ENCODE data around the gene TMEM130. TPM values are rescaled to one million over a fixed set of nuclear protein-coding genes. Genes with fewer than 3 reads are reported as not detected.
"Not testable (repeated sequence)": the region's sequence is repeated elsewhere in the genome, so short reads cannot be mapped to it uniquely, and the experiment has no call there.

The TMEM130 gene
- total RNA-seq, 1 donor from 2014 or later: not detected

DNA sequence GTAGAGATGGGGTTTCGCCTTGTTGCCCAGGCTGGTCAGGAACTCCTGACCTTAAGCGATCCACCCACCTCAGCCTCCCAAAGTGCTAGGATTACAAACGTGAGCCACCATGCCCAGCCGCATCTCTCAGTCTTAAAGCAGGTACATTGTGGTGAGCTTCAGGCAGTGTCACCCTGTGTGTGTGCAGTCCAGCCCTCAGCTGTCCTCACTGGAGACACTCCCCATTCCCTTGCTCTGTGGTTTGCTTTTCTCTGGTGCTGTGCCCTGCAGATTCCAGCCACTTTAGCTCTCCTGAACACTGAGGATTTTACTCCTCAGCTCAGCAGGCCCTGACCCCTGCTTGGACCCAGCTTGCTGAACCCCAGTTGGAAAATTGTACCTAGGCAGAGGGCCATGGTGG is 14.6 kb upstream of the TMEM130 start:
- Mint-ChIP-seq H3K36me3 (ENCODE audit: low read depth) (peaks cover 38% of the 10 kb centered on the region), H3K9me3 (no peaks in the 10 kb centered on the region), H3K27me3 (no peaks in the 10 kb centered on the region), H3K4me3 (no peak overlapping the region), H3K27ac (peak overlapping the region; percentile 41), H3K4me1 (peaks cover 24% of the 10 kb centered on the region)
- intact Hi-C loops (cut with micrococcal nuclease): no loop called here
- no peak for DNase-seq

DNA sequence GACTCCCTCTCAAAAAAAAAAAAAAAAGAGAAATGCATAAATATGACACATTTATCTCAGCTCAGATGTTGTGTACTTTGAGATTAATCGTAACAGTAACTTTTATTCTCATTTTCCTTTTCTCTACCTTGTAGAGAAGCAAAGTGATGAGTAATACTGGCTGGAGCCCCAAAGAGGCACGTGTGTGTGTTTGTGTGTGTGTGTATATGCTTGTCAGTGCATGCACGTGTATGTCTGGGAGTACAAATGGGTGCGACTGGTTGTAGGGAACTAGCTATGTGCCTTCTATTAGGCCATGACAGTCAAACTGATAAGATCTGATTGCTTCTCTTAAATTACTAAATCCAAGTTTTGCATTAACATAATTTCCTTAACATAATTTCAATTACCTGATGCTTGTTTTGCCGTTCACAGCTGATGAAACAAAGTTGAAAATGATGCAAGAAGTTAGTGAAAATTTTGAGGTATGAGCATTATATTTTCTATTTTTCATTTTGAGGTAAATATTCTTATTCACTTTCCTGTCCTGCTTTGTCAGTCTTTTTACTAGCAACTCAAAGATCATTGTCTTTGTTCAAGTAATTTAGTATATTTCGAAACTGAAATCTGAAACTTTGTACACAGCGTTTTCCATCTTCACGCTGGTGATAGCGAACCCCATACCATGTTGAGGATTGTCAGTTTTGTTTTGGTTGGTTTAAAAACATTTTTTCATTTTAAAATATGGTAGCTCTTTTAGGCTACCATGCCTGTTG is 11.9 kb upstream of the TMEM130 start:
- Mint-ChIP-seq H3K4me3 (no peak overlapping the region), H3K36me3 (ENCODE audit: low read depth) (peaks cover 31% of the 10 kb centered on the region), H3K27ac (peak overlapping the region; percentile 34), H3K27me3 (peaks cover 4% of the 10 kb centered on the region), H3K4me1 (peaks cover 24% of the 10 kb centered on the region), H3K9me3 (no peaks in the 10 kb centered on the region)
- DNase-seq: no peak
- intact Hi-C loops (cut with micrococcal nuclease): no loop called here

DNA sequence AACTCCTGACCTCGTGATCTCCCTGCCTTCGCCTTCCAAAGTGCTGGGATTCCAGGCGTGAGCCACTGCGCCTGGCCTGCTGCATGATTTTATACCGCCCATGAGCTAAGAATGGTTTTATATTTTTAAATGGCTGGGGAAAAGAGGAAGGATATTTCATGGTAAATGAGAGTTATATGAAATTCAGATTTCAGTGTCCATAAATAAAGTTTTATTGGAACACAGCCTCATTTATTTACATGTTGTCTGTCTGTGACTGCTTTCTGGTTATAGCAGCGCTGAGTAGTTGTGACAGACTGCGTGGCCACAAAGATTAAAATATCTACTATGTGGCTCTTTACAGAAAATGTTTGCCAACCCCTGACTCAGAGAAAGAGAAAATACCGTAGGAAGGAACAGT is 10.7 kb upstream of the TMEM130 start:
- peaks cover 24% of the 10 kb centered on the region for H3K4me1 Mint-ChIP-seq

GRCh38 chr7:98879979-98880315 is 10.1 kb upstream of the TMEM130 start:
- peak overlapping the region; percentile 94 for H3K27ac Mint-ChIP-seq
- intact Hi-C loops (cut with micrococcal nuclease): loop anchor here (2.0 to 5.0 kb wide), 3 partner anchors 263 to 598 kb away; partner anchors contain the start of genes ARPC1A and BRI3
- H3K4me1 Mint-ChIP-seq: peaks cover 24% of the 10 kb centered on the region
- peaks cover 6% of the 10 kb centered on the region for H3K27me3 Mint-ChIP-seq
- no peaks in the 10 kb centered on the region for H3K9me3 Mint-ChIP-seq
- peak overlapping the region; percentile 93 for H3K4me3 Mint-ChIP-seq
- DNase-seq: no peak
- H3K36me3 Mint-ChIP-seq (ENCODE audit: low read depth): peaks cover 31% of the 10 kb centered on the region

More for the DNA sequence above, 10.7 kb upstream of the TMEM130 start:
- intact Hi-C loops (cut with micrococcal nuclease): no loop called here
- Mint-ChIP-seq H3K36me3 (ENCODE audit: low read depth) (peaks cover 31% of the 10 kb centered on the region), H3K4me3 (peak overlapping the region; percentile 93), H3K27me3 (peaks cover 5% of the 10 kb centered on the region), H3K27ac (peak overlapping the region; percentile 94), H3K9me3 (no peaks in the 10 kb centered on the region)
- DNase-seq: no peak

- intact Hi-C loops (cut with micrococcal nuclease): loop anchor here (2.0 to 5.0 kb wide), 3 partner anchors 263 to 597 kb away; partner anchors contain the start of genes ARPC1A and BRI3
- no peaks in the 10 kb centered on the region for H3K9me3 Mint-ChIP-seq
- peaks cover 31% of the 10 kb centered on the region for H3K36me3 Mint-ChIP-seq (ENCODE audit: low read depth)
- peaks cover 24% of the 10 kb centered on the region for H3K4me1 Mint-ChIP-seq
- peak overlapping the region; percentile 94 for H3K27ac Mint-ChIP-seq
- peaks cover 6% of the 10 kb centered on the region for H3K27me3 Mint-ChIP-seq
- peak; percentile 91 for DNase-seq
- peak overlapping the region; percentile 93 for H3K4me3 Mint-ChIP-seq
Measured at GRCh38 chr7:98879198-98879978, 9.6 kb upstream of the TMEM130 start.

GRCh38 chr7:98878365-98879197 is 8.8 kb upstream of the TMEM130 start, which contains the start of gene TRRAP:
Gene TRRAP, plus strand, starts transcription at chr7:98878532. Its CDS starts 2,619 bp downstream, at chr7:98881151.
- no peaks in the 10 kb centered on the region for H3K9me3 Mint-ChIP-seq
- peaks cover 6% of the 10 kb centered on the region for H3K27me3 Mint-ChIP-seq
- H3K4me3 Mint-ChIP-seq: peak within 1 kb of the TSS; percentile 93
- peak within 1 kb of the TSS; percentile 94 for H3K27ac Mint-ChIP-seq
- peak; percentile 92 for DNase-seq
- peaks cover 24% of the 10 kb centered on the region for H3K36me3 Mint-ChIP-seq (ENCODE audit: low read depth)
- H3K4me1 Mint-ChIP-seq: peaks cover 24% of the 10 kb centered on the region
- intact Hi-C loops (cut with micrococcal nuclease): loop anchor here (2.0 to 5.0 kb wide), 3 partner anchors 264 to 596 kb away; partner anchors contain the start of genes ARPC1A and BRI3

- H3K9me3 Mint-ChIP-seq: no peaks in the 10 kb centered on the region
- no peak for DNase-seq
- intact Hi-C loops (cut with micrococcal nuclease): loop anchor here (2.0 to 5.0 kb wide), 3 partner anchors 265 to 596 kb away; partner anchors contain the start of genes ARPC1A and BRI3
- H3K27me3 Mint-ChIP-seq: peaks cover 6% of the 10 kb centered on the region
- peaks cover 20% of the 10 kb centered on the region for H3K36me3 Mint-ChIP-seq (ENCODE audit: low read depth)
- peaks cover 24% of the 10 kb centered on the region for H3K4me1 Mint-ChIP-seq
- peak overlapping the region; percentile 64 for H3K27ac Mint-ChIP-seq
- peak overlapping the region; percentile 62 for H3K4me3 Mint-ChIP-seq
Measured at GRCh38 chr7:98877692-98878364, 8.0 kb upstream of the TMEM130 start.

- DNase-seq: no peak
- H3K4me1 Mint-ChIP-seq: peaks cover 26% of the 10 kb centered on the region
- peak overlapping the region; percentile 62 for H3K4me3 Mint-ChIP-seq
- peak overlapping the region; percentile 25 for H3K27ac Mint-ChIP-seq
- H3K27me3 Mint-ChIP-seq: peaks cover 6% of the 10 kb centered on the region
- intact Hi-C loops (cut with micrococcal nuclease): loop anchor here (5.0 kb wide), 1 partner anchor 595 kb away; the partner anchor contains the start of gene BRI3
- peaks cover 14% of the 10 kb centered on the region for H3K36me3 Mint-ChIP-seq (ENCODE audit: low read depth)
- no peaks in the 10 kb centered on the region for H3K9me3 Mint-ChIP-seq
Measured at GRCh38 chr7:98877146-98877545, 7.3 kb upstream of the TMEM130 start.

DNA sequence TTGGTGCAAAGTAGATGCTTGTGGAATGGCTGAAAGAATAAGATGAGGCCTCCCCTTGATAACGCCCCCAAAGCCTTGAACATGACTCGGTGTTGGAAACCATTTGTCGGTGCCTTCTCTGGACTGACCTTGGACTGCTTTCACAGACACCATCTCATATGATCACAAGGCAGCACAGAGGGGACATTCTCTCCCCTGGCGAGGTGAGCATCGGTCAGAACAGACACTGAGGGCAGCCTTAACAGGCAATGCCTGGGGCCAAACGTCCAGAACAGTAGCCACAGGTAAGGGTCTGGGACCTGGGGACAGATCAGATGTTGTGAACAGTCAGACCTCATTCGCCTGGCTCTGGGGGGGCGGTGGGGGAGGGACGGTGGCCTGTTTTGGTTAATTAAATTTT is 5.7 kb upstream of the TMEM130 start:
- no peak overlapping the region for H3K27ac Mint-ChIP-seq
- intact Hi-C loops (cut with micrococcal nuclease): loop anchor here (5.0 kb wide), 1 partner anchor 593 kb away; the partner anchor contains the start of gene BRI3
- H3K4me3 Mint-ChIP-seq: no peak overlapping the region
- H3K9me3 Mint-ChIP-seq: no peaks in the 10 kb centered on the region
- peaks cover 18% of the 10 kb centered on the region for H3K4me1 Mint-ChIP-seq
- DNase-seq: no peak
- H3K27me3 Mint-ChIP-seq: peaks cover 8% of the 10 kb centered on the region
- peaks cover 2% of the 10 kb centered on the region for H3K36me3 Mint-ChIP-seq (ENCODE audit: low read depth)

DNA sequence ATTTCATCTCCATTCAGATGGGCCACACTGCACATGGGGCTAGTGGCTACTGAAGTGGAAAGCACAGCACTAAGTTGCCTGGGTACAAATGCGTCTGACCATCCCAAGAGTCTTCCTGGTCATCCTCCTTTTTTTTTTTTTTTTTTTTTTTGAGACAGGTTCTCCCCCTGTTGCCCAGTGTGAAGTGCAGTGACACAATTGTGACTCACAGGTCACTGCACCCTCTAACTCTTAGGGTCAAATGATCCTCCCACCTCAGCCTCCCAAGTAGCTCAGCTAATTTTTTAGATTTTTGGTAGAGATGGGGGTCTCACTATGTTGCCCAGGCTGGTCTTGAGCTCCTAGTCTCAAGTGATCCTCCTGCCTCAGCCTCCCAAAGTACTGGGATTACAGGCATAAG is 5.1 kb upstream of the TMEM130 start:
- Mint-ChIP-seq H3K4me1 (peaks cover 13% of the 10 kb centered on the region), H3K9me3 (no peaks in the 10 kb centered on the region)

DNA sequence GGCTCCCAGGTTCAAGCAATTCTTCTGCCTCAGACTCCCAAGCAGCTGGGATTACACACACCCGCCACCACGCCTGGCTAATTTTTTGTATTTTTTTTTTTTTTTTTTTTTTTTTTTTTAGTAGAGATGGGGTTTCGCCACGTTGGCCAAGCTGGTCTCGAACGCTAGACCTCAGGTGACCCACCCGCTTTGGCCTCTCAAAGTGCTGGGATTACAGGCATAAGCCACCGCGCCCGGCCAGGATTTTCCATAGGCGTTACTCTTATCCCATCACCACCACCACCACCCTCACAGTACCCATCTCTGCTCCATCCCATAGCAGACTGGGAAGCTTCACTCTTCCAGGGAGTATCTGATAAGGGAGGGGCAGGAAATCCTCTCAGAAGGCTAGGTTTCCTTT is 3.8 kb upstream of the TMEM130 start:
- DNase-seq; H3K4me1 Mint-ChIP-seq; H3K27ac Mint-ChIP-seq; intact Hi-C loops (cut with micrococcal nuclease); H3K4me3 Mint-ChIP-seq; H3K9me3 Mint-ChIP-seq; H3K36me3 Mint-ChIP-seq (ENCODE audit: low read depth): not testable (repeated sequence)
- peaks cover 19% of the 10 kb centered on the region for H3K27me3 Mint-ChIP-seq

More for the DNA sequence above, 5.1 kb upstream of the TMEM130 start:
- intact Hi-C loops (cut with micrococcal nuclease): loop anchor here (5.0 kb wide), 1 partner anchor 593 kb away; the partner anchor contains the start of gene BRI3
- Mint-ChIP-seq H3K36me3 (ENCODE audit: low read depth) (peaks cover 2% of the 10 kb centered on the region), H3K27ac (no peak overlapping the region), H3K4me3 (no peak overlapping the region), H3K27me3 (peaks cover 12% of the 10 kb centered on the region)
- no peak for DNase-seq

GRCh38 chr7:98872328-98872924 is 2.6 kb upstream of the TMEM130 start:
- Mint-ChIP-seq H3K36me3 (ENCODE audit: low read depth) (no peaks in the 10 kb centered on the region), H3K4me1 (peaks cover 5% of the 10 kb centered on the region), H3K27me3 (peaks cover 24% of the 10 kb centered on the region), H3K4me3 (no peak overlapping the region), H3K9me3 (no peaks in the 10 kb centered on the region), H3K27ac (no peak overlapping the region)
- DNase-seq: peak; percentile 80
- intact Hi-C loops (cut with micrococcal nuclease): no loop called here

All from activated CD4-positive, alpha-beta T cell treated with anti-CD3 and anti-CD28 coated beads, Interleukin-2, amount 10 ng/mL, durations not matched to agents 24 days and 14 days (primary cell).